HG03139 (cell line): ENCODE measurements around the gene SLC39A3.
A peak's percentile ranks its signal among the peaks of the same experiment; 100 is the strongest.

Experiments used
- ATAC-seq: cut with Tn5 transposase; IDR thresholded peaks from one replicate; pipeline ENCODE4 v1.9.1; 2021; ENCODE audit not compliant: unreplicated experiment

The SLC39A3 gene

GRCh38 chr19:2739602-2740313 lies at the start of gene SLC39A3:
SLC39A3 (minus strand) TSS chr19:2740017; CDS start chr19:2737257, 2,760 bp downstream.
- peak; percentile 89 for ATAC-seq

- ATAC-seq: no peak
These were observed 48.4 kb upstream of the SLC39A3 start for GRCh38 chr19:2788237-2788636.

- ATAC-seq: no peak
These were observed 47.3 kb upstream of the SLC39A3 start for GRCh38 chr19:2787115-2787514.

GRCh38 chr19:2785244-2785997 lies 45.6 kb upstream of the SLC39A3 start, which contains the start of gene THOP1:
THOP1 (plus strand) TSS chr19:2785503; CDS start chr19:2785663, 160 bp downstream.
- peak; percentile 65 for ATAC-seq

- ATAC-seq: no peak
These were observed 43.9 kb upstream of the SLC39A3 start for GRCh38 chr19:2783781-2784145.

GRCh38 chr19:2782936-2783780 lies 43.3 kb upstream of the SLC39A3 start, which contains the start of gene SGTA:
SGTA (minus strand) TSS chr19:2783273; CDS start chr19:2769068, 14,205 bp downstream.
- ATAC-seq: peak; percentile 66

- ATAC-seq: no peak
These were observed 42.6 kb upstream of the SLC39A3 start for GRCh38 chr19:2782329-2782935.

GRCh38 chr19:2780284-2780683 lies 40.5 kb upstream of the SLC39A3 start:
- no peak for ATAC-seq

- no peak for ATAC-seq
These were observed 39.4 kb upstream of the SLC39A3 start for GRCh38 chr19:2779121-2779740.

GRCh38 chr19:2777952-2778683 lies 38.3 kb upstream of the SLC39A3 start:
- ATAC-seq: no peak

- ATAC-seq: no peak
These were observed 36.0 kb upstream of the SLC39A3 start for GRCh38 chr19:2775556-2776430.

GRCh38 chr19:2774953-2775555 lies 35.2 kb upstream of the SLC39A3 start:
- no peak for ATAC-seq

- ATAC-seq: no peak
These were observed 34.4 kb upstream of the SLC39A3 start for GRCh38 chr19:2774083-2774679.

GRCh38 chr19:2771786-2772674 lies 32.2 kb upstream of the SLC39A3 start:
- no peak for ATAC-seq

- ATAC-seq: no peak
These were observed 30.5 kb upstream of the SLC39A3 start for GRCh38 chr19:2770055-2771013.

GRCh38 chr19:2769218-2769617 lies 29.4 kb upstream of the SLC39A3 start:
- no peak for ATAC-seq
